ENCODE measurements around the gene ENO3. TPM values are rescaled to one million over a fixed set of nuclear protein-coding genes. Genes with fewer than 3 reads are reported as not detected.

ENO3 gene
- total and polyA plus RNA-seq, 10 of the 15 experiments (the other 5 are each of a cell fraction or from before 2014, with no cell fraction given) = 6.8 to 28.4 (median 17.0) TPM

GRCh38 chr17:5000237-5000639 is 49.3 kb downstream of the ENO3 start:
- H3K9ac ChIP-seq (ENCODE audit: control insufficient read depth, insufficient read depth, low read length) = 0 out of 2 replicates have a peak overlapping the region, but pooled peaks have one; percentile 87
- peaks cover 11% of the 10 kb centered on the region for H3K4me1 ChIP-seq (ENCODE audit: control insufficient read depth, insufficient read depth, low read length)
- FAIRE-seq = no peak
- no peak overlapping the region for H3K27ac ChIP-seq (ENCODE audit: control insufficient read depth, insufficient read depth)
- intact Hi-C loops (cut with micrococcal nuclease; ENCODE audit: unreplicated experiment) (no loop called here), in situ Hi-C loops (cut with MboI) (no loop called here)
- H3K4me3 ChIP-seq = peak overlapping the region; percentile 99; the same call in 1 of the 2 replicates
- ChIA-PET RAD21 (ENCODE audit: unreplicated experiment) (interaction anchor here (1.2 to 1.6 kb wide), 3 partner anchors 12 to 32 kb away, joined by 4 to 5 read pairs (median 5); no protein-coding TSS in a partner anchor), SMC1A (ENCODE audit: uncharacterized antibody, unreplicated experiment) (interaction anchor here (0.9 to 1.5 kb wide), 6 partner anchors 11 to 63 kb away, joined by 3 to 10 read pairs (median 5); partner anchors contain the start of genes RNF167, SLC25A11 and SPAG7), CTCF (interaction anchor here (0.7 to 1.6 kb wide), 4 partner anchors 11 to 34 kb away, joined by 3 to 8 read pairs (median 4); no protein-coding TSS in a partner anchor), POLR2A (interaction anchor here (0.6 to 1.3 kb wide), 5 partner anchors 11 to 744 kb away, joined by 3 to 9 read pairs (median 3); no protein-coding TSS in a partner anchor)
- no peak for ATAC-seq
- no peaks in the 10 kb centered on the region for H4K20me1 ChIP-seq (ENCODE audit: control insufficient read depth, insufficient read depth)
- WGBS (ENCODE audit: insufficient coverage, insufficient replicate concordance, low lambda C conversion rate, missing lambda C conversion rate) = 95% methylated on average over 11 of the region's 11 CpGs
- no peaks in the 10 kb centered on the region for H3K27me3 ChIP-seq (replicated peaks in 1 of 2; ENCODE audit: control insufficient read depth in 2 of 2, insufficient read depth in 2 of 2, low read length in 1 of 2)
- peaks cover 25 to 30% of the 10 kb centered on the region in 2 experiments for H3K36me3 ChIP-seq (ENCODE audit: control insufficient read depth in 2 of 2, insufficient read depth in 2 of 2, low read length in 1 of 2)
- peaks cover 25% of the 10 kb centered on the region for H3K79me2 ChIP-seq (ENCODE audit: control insufficient read depth, insufficient read depth, low read length)
- TF ChIP-seq IKZF1 (conservative IDR thresholded peaks at IDR 0.05) = no peak
- TF ChIP-seq TAF1 (IDR thresholded peaks at IDR 0.05; ENCODE audit: borderline replicate concordance, low read depth, low read length) = no peak
- TF ChIP-seq ZNF24 (IDR thresholded peaks at IDR 0.05) = no peak
- TF ChIP-seq BRCA1 (IDR thresholded peaks at IDR 0.05; ENCODE audit: low read depth, low read length) = no peak
- no peak for TF ChIP-seq LARP7 (IDR thresholded peaks at IDR 0.05)
- no peak for TF ChIP-seq RUNX3 (IDR thresholded peaks at IDR 0.05; ENCODE audit: low read length)
- TF ChIP-seq IRF5 (IDR thresholded peaks at IDR 0.05; ENCODE audit: borderline replicate concordance) = no peak
- TF ChIP-seq BACH1 (IDR thresholded peaks at IDR 0.05; ENCODE audit: borderline replicate concordance) = no peak
- no peak for TF ChIP-seq ZBTB40 (IDR thresholded peaks at IDR 0.05; ENCODE audit: borderline replicate concordance)
- no peak for TF ChIP-seq SUPT20H (IDR thresholded peaks at IDR 0.05; ENCODE audit: borderline replicate concordance, control insufficient read depth, low read depth, low read length)
- TF ChIP-seq CBX5 (IDR thresholded peaks at IDR 0.05; ENCODE audit: low read depth) = no peak
- no peak for TF ChIP-seq MXI1 (IDR thresholded peaks at IDR 0.05; ENCODE audit: low read depth, low read length)
- TF ChIP-seq MYC (IDR thresholded peaks at IDR 0.05; ENCODE audit: insufficient read depth, insufficient read length, insufficient replicate concordance, low read length, severe bottlenecking) = no peak
- no peak for TF ChIP-seq BHLHE40 (IDR thresholded peaks at IDR 0.05; ENCODE audit: borderline replicate concordance in 1 of 2, low read depth in 2 of 2, low read length in 1 of 2)
- no peak for TF ChIP-seq ZNF622 (IDR thresholded peaks at IDR 0.05)
- TF ChIP-seq CREB1 (IDR thresholded peaks at IDR 0.05; ENCODE audit: low read depth) = no peak
- TF ChIP-seq BCL11A (IDR thresholded peaks at IDR 0.05; ENCODE audit: low read depth, low read length) = no peak
- TF ChIP-seq CHD1 (IDR thresholded peaks at IDR 0.05; ENCODE audit: low read depth, low read length) = no peak
- H3K9me3 ChIP-seq (replicated peaks; ENCODE audit: control insufficient read depth, insufficient read depth, low read length) = no peaks in the 10 kb centered on the region
- no TSS peak for BruUV-seq (replicated peaks)
- H2AFZ ChIP-seq (ENCODE audit: control insufficient read depth, low read depth, low read length) = no peak overlapping the region
- peak overlapping the region; percentile 99 for H3K4me2 ChIP-seq (ENCODE audit: control insufficient read depth, insufficient read depth)
- DNase-seq (ENCODE audit: low read depth, low spot score) = no peak
